ENCODE data around the gene RAB9A.

DNA sequence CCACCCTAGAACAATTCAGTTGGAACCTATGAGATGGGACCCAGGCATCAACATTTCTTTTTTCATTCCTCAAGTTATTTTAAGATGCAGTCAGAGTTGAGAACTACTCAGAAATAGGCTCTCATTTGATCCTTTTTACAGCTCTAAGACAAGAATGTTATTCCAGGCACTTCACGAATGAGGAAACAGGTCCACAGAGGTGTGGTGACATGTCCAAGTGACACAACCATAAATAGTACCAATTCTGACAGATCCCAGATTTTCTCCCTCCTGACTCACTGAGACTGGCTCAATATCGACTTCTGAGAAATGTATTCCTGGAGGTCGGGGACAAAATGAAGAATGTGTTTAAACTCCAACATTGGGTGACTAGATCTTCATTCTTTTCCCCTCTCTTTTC lies 24.9 kb upstream of the RAB9A start:
- no peak for TF ChIP-seq CTCF (IDR thresholded peaks at IDR 0.05)
- no peak for TF ChIP-seq REST (IDR thresholded peaks at IDR 0.05; ENCODE audit: insufficient read depth in 1 of 2, low read depth in 2 of 2, low read length in 1 of 2)
- TF ChIP-seq POLR2AphosphoS5 (IDR thresholded peaks at IDR 0.05; ENCODE audit: low read depth, low read length), result no peak
- no peak for TF ChIP-seq SIN3A (IDR thresholded peaks at IDR 0.05; ENCODE audit: borderline replicate concordance, insufficient read depth, low read depth, low read length)
